GM21619 (cell line): Measurements from ENCODE around the gene CDCP1.
"Not testable (repeated sequence)": the region's sequence is repeated elsewhere in the genome, so short reads cannot be mapped to it uniquely, and the experiment has no call there.

Source experiments
- ATAC-seq: cut with Tn5 transposase; IDR thresholded peaks from one replicate; pipeline ENCODE4 v1.9.1; 2021; ENCODE audit not compliant: unreplicated experiment

CDCP1 gene

GRCh38 chr3:45060165-45060892 is 85.8 kb downstream of the CDCP1 start:
- ATAC-seq = no peak

- no peak for ATAC-seq
Measured at GRCh38 chr3:45059132-45059531, 87.0 kb downstream of the CDCP1 start.

- no peak for ATAC-seq
Measured at GRCh38 chr3:45057557-45057956, 88.6 kb downstream of the CDCP1 start.

- ATAC-seq = no peak
Measured at GRCh38 chr3:45056608-45057301, 89.4 kb downstream of the CDCP1 start.

GRCh38 chr3:45055411-45056143 is 90.6 kb downstream of the CDCP1 start:
- no peak for ATAC-seq

- ATAC-seq = no peak
Measured at GRCh38 chr3:45055032-45055410, 91.2 kb downstream of the CDCP1 start.

- ATAC-seq = no peak
Measured at GRCh38 chr3:45054196-45054857, 91.9 kb downstream of the CDCP1 start.

GRCh38 chr3:45053805-45054195 is 92.4 kb downstream of the CDCP1 start:
- not testable (repeated sequence) for ATAC-seq

GRCh38 chr3:45051685-45052084 is 94.5 kb downstream of the CDCP1 start:
- no peak for ATAC-seq

GRCh38 chr3:45049807-45050206 is 96.4 kb downstream of the CDCP1 start:
- ATAC-seq = no peak

GRCh38 chr3:45048244-45048643 is 97.9 kb downstream of the CDCP1 start:
- ATAC-seq = no peak

GRCh38 chr3:45043728-45044299 is 102.4 kb downstream of the CDCP1 start:
- no peak for ATAC-seq

GRCh38 chr3:45042162-45042561 is 104.0 kb downstream of the CDCP1 start:
- no peak for ATAC-seq

GRCh38 chr3:45041666-45042065 is 104.5 kb downstream of the CDCP1 start:
- ATAC-seq = no peak

GRCh38 chr3:45037720-45038455 is 108.3 kb downstream of the CDCP1 start:
- peak; percentile 68 for ATAC-seq

GRCh38 chr3:45035441-45036301 is 110.5 kb downstream of the CDCP1 start:
- no peak for ATAC-seq

- ATAC-seq = no peak
Measured at GRCh38 chr3:45034612-45035252, 111.4 kb downstream of the CDCP1 start.

- ATAC-seq = no peak
Measured at GRCh38 chr3:45033791-45034190, 112.4 kb downstream of the CDCP1 start.
